Measurements from ENCODE around the gene CDH13.

Gene CDH13

DNA sequence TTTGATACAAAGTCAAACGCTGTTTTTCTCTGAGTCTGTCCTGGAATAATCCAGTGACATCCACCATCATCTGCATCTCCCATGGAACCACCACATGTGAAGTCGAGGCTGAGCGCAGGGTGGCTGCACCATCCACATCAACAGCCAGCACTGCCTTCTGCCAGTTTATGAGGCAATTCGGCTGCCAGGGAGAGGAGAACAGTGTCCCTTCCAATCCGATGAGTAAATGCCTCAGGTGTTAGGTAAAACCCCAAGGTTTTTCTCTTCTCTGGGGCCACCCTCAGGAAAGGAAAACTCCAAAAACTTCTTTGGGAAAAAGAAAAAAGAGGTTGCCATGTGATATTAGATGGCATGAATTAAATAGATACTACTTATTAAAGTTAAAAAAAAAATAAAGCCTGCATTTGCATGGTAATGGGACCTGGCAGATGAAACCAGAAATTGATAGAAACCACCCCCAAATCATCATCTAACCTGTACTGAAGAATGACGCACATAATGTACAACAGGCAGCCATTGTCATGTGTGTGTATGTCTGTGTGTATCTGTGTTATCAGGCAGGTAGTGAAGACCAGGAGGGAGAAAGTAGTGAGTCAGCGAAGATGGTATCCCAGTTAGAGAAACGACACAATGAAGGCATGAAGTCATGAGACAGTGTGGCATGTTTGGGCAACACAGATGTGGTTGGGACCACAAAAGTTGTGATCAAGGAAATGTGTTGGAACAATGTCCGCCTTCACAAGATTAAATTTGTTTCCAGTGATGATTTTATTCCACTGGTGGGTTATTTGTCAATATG is 478.7 kb downstream of the CDH13 start:
- Histone ChIP-seq H3K27ac (ENCODE audit: poor library complexity, severe bottlenecking) (no peak overlapping the region), H3K36me3 (ENCODE audit: low read depth) (no peaks in the 10 kb centered on the region), H3K9me3 (ENCODE audit: severe bottlenecking) (peaks cover 5% of the 10 kb centered on the region), H3K27me3 (ENCODE audit: insufficient read depth, poor library complexity, severe bottlenecking) (no peaks in the 10 kb centered on the region), H3K4me3 (ENCODE audit: severe bottlenecking) (no peak overlapping the region), H3K4me1 (ENCODE audit: insufficient read depth, poor library complexity, severe bottlenecking) (peaks cover 13% of the 10 kb centered on the region)
- ATAC-seq (ENCODE audit: low read depth), result peak; percentile 48; the same call in 1 of the 3 replicates
- TF ChIP-seq, protein P1, sequence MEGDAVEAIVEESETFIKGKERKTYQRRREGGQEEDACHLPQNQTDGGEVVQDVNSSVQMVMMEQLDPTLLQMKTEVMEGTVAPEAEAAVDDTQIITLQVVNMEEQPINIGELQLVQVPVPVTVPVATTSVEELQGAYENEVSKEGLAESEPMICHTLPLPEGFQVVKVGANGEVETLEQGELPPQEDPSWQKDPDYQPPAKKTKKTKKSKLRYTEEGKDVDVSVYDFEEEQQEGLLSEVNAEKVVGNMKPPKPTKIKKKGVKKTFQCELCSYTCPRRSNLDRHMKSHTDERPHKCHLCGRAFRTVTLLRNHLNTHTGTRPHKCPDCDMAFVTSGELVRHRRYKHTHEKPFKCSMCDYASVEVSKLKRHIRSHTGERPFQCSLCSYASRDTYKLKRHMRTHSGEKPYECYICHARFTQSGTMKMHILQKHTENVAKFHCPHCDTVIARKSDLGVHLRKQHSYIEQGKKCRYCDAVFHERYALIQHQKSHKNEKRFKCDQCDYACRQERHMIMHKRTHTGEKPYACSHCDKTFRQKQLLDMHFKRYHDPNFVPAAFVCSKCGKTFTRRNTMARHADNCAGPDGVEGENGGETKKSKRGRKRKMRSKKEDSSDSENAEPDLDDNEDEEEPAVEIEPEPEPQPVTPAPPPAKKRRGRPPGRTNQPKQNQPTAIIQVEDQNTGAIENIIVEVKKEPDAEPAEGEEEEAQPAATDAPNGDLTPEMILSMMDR (IDR thresholded peaks at IDR 0.05; ENCODE audit: poor library complexity, severe bottlenecking), result no peak
- DNase-seq (ENCODE audit: low spot score), result no peak

DNA sequence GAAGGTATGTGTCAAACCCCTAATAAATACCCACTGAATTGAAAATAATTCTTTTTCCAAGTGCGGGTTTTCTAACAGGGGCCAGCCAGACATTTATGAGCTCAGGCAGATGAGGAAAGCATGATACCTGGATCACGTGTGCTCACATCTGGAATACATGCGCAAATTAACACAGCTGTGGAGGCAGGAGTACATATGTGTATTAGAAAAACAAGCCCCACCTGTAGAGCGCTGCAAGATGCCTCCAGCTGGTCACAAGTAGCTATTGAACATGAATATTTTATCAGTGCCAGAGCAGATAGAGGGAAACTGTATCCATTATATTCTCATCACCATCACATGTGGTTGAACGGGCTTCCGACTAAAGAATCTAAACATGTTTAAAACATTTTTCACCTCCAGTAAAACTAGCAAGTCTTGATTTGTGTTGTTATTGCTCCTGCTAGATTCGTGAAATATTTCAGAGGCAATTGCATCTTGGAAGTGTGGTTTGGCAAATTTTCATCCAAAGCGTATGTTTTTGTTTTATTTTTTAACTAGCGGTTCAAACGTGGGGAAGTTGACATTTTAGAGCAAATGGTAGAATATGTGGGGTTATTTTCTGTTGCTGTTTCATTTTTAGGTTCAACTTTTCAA is 482.8 kb downstream of the CDH13 start:
- no peaks in the 10 kb centered on the region for H3K36me3 ChIP-seq (ENCODE audit: low read depth)
- H3K4me3 ChIP-seq (ENCODE audit: severe bottlenecking), result no peak overlapping the region
- TF ChIP-seq, protein P1 (IDR thresholded peaks at IDR 0.05; ENCODE audit: poor library complexity, severe bottlenecking), result no peak
- H3K9me3 ChIP-seq (ENCODE audit: severe bottlenecking), result no peaks in the 10 kb centered on the region
- DNase-seq (ENCODE audit: low spot score) (no peak), ATAC-seq (ENCODE audit: low read depth) (no peak)
- H3K27ac ChIP-seq (ENCODE audit: poor library complexity, severe bottlenecking), result no peak overlapping the region
- H3K4me1 ChIP-seq (ENCODE audit: insufficient read depth, poor library complexity, severe bottlenecking), result peaks cover 7% of the 10 kb centered on the region
- no peaks in the 10 kb centered on the region for H3K27me3 ChIP-seq (ENCODE audit: insufficient read depth, poor library complexity, severe bottlenecking)

DNA sequence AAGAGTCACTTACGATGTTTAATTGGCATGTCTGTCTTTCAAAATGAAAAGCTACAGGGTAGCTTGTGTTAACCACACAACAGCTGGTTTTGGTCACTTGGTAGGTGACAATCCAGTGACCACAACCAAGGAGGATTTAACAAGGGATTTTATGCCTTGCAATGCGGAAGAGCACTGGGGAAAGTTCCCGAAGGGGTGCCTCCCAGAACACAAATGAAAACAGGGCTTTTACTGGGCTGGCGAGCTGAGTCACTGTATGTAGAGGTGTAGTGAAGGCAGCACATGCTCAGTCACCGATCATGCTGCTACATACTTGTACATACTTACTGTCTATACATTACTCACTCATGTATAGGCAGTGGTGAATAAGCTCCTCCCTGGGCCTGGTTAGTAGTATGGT is 483.5 kb downstream of the CDH13 start:
- no peaks in the 10 kb centered on the region for H3K9me3 ChIP-seq (ENCODE audit: severe bottlenecking)
- TF ChIP-seq, protein P1 (IDR thresholded peaks at IDR 0.05; ENCODE audit: poor library complexity, severe bottlenecking), result no peak
- no peak overlapping the region for H3K27ac ChIP-seq (ENCODE audit: poor library complexity, severe bottlenecking)
- H3K4me1 ChIP-seq (ENCODE audit: insufficient read depth, poor library complexity, severe bottlenecking), result peaks cover 4% of the 10 kb centered on the region
- no peaks in the 10 kb centered on the region for H3K36me3 ChIP-seq (ENCODE audit: low read depth)
- ATAC-seq (ENCODE audit: low read depth) (no peak), DNase-seq (ENCODE audit: low spot score) (no peak)
- no peaks in the 10 kb centered on the region for H3K27me3 ChIP-seq (ENCODE audit: insufficient read depth, poor library complexity, severe bottlenecking)
- no peak overlapping the region for H3K4me3 ChIP-seq (ENCODE audit: severe bottlenecking)

DNA sequence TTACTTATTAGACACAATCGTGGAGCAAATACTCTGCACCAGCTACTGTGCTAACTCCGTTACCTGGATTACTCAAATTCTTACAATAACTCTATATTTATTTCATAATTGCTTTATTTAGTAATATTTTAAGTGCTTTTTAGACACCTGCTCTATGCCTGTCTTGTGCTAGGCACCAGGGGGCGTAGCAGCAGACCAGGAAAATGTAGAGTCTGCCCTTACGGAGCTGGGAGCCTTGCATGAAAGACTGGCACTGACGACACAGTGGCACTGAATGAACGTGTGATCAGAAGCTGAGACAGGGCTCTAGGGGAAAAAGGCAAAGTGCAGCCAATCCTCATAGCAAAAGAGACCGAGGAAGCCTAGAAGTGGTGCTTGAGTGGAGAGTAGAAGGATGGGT is 486.5 kb downstream of the CDH13 start:
- DNase-seq (ENCODE audit: low spot score) (no peak), ATAC-seq (ENCODE audit: low read depth) (no peak)
- Histone ChIP-seq H3K36me3 (ENCODE audit: low read depth) (no peaks in the 10 kb centered on the region), H3K4me3 (ENCODE audit: severe bottlenecking) (no peak overlapping the region), H3K9me3 (ENCODE audit: severe bottlenecking) (no peaks in the 10 kb centered on the region), H3K27me3 (ENCODE audit: insufficient read depth, poor library complexity, severe bottlenecking) (no peaks in the 10 kb centered on the region), H3K27ac (ENCODE audit: poor library complexity, severe bottlenecking) (no peak overlapping the region), H3K4me1 (ENCODE audit: insufficient read depth, poor library complexity, severe bottlenecking) (no peaks in the 10 kb centered on the region)
- TF ChIP-seq, protein P1 (IDR thresholded peaks at IDR 0.05; ENCODE audit: poor library complexity, severe bottlenecking), result no peak

DNA sequence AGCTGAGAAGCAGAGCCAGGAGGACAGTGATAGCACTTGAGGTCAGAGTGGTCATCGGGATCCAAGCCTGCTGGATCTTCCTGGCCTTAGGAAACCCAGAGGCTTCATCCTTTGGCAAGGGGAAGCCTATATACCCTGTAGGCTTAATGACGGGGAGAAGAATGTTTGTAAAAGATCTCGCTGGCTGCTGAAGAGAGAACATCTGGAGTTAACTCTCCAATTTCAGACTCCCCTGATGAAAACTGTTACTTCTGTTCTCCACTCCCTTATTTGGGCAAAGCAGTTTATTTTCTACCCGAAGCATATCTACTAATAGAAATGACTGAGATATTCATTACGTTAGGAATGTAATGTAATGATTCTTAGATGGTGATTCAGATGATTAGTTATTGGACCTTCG is 487.0 kb downstream of the CDH13 start:
- no peaks in the 10 kb centered on the region for H3K27me3 ChIP-seq (ENCODE audit: insufficient read depth, poor library complexity, severe bottlenecking)

More for the DNA sequence above, 487.0 kb downstream of the CDH13 start:
- DNase-seq (ENCODE audit: low spot score) (no peak), ATAC-seq (ENCODE audit: low read depth) (no peak)
- Histone ChIP-seq H3K4me3 (ENCODE audit: severe bottlenecking) (no peak overlapping the region), H3K4me1 (ENCODE audit: insufficient read depth, poor library complexity, severe bottlenecking) (no peaks in the 10 kb centered on the region), H3K9me3 (ENCODE audit: severe bottlenecking) (no peaks in the 10 kb centered on the region), H3K27ac (ENCODE audit: poor library complexity, severe bottlenecking) (no peak overlapping the region), H3K36me3 (ENCODE audit: low read depth) (no peaks in the 10 kb centered on the region)
- TF ChIP-seq, protein P1 (IDR thresholded peaks at IDR 0.05; ENCODE audit: poor library complexity, severe bottlenecking), result no peak

Data from RWPE2 (cell line).